Suprapubic skin (tissue), 3 donors: ENCODE results near the gene SNX9.

Experiments
- CTCF ChIP-seq, 2 donors: fragments of 200-600 bp in 1 of 2; fragments of 450-650 bp in 1 of 2; sonication (generic) in 1 of 2; IDR thresholded peaks; one replicate each; pipeline ENCODE4 v1.5.1; 2016 to 2019; ENCODE audit warnings: antibody characterized with exemption in 2 of 2, mild to moderate bottlenecking in 1 of 2, moderate library complexity in 1 of 2
- POLR2A ChIP-seq, 2 donors: fragments of 450-650 bp; IDR thresholded peaks; one replicate each; pipeline ENCODE4 v1.6.1; 2017; ENCODE audit warnings: antibody characterized with exemption in 2 of 2, mild to moderate bottlenecking in 2 of 2, moderate library complexity in 2 of 2

GRCh38 chr6:157879873-157880254 is 56.8 kb downstream of the SNX9 start:
- TF ChIP-seq CTCF (IDR thresholded peaks at IDR 0.05) (no peak), POLR2A (IDR thresholded peaks at IDR 0.05) (no peak)
